Measurements from ENCODE around the gene CNIH3. TPM values are rescaled to one million over a fixed set of nuclear protein-coding genes. Genes with fewer than 3 reads are reported as not detected.

The CNIH3 gene
- total and polyA plus RNA-seq, 10 of the 15 experiments (the other 5 are each of a cell fraction or from before 2014, with no cell fraction given): 0.77 to 5.8 (median 1.8) TPM

GRCh38 chr1:224594851-224595250 lies 21.3 kb upstream of the CNIH3 start:
- no peak overlapping the region for H2AFZ ChIP-seq (ENCODE audit: control insufficient read depth, low read depth, low read length)
- in situ Hi-C loops (cut with MboI) (no loop called here), intact Hi-C loops (cut with micrococcal nuclease; ENCODE audit: unreplicated experiment) (no loop called here)
- ChIA-PET POLR2A (no interaction called here), RAD21 (ENCODE audit: unreplicated experiment) (no interaction called here), CTCF (interaction anchor here (0.6 kb wide), 1 partner anchor 79 kb away, joined by 5 read pairs; no protein-coding TSS in a partner anchor), SMC1A (ENCODE audit: uncharacterized antibody, unreplicated experiment) (no interaction called here)
- DNase-seq (ENCODE audit: low read depth, low spot score): no peak
- H3K79me2 ChIP-seq (ENCODE audit: control insufficient read depth, insufficient read depth, low read length): no peaks in the 10 kb centered on the region
- no peak overlapping the region for H3K4me3 ChIP-seq
- no peak overlapping the region for H3K9ac ChIP-seq (ENCODE audit: control insufficient read depth, insufficient read depth, low read length)
- no peaks in the 10 kb centered on the region for H3K4me1 ChIP-seq (ENCODE audit: control insufficient read depth, insufficient read depth, low read length)
- H3K4me2 ChIP-seq (ENCODE audit: control insufficient read depth, insufficient read depth): no peak overlapping the region
- FAIRE-seq: no peak
- H4K20me1 ChIP-seq (ENCODE audit: control insufficient read depth, insufficient read depth): no peaks in the 10 kb centered on the region
- no peak overlapping the region for H3K27ac ChIP-seq (ENCODE audit: control insufficient read depth, insufficient read depth)
- no peaks in the 10 kb centered on the region for H3K9me3 ChIP-seq (replicated peaks; ENCODE audit: control insufficient read depth, insufficient read depth, low read length)
- no peak for ATAC-seq
- no peaks in the 10 kb centered on the region for H3K27me3 ChIP-seq (replicated peaks in 1 of 2; ENCODE audit: control insufficient read depth in 2 of 2, insufficient read depth in 2 of 2, low read length in 1 of 2)
- H3K36me3 ChIP-seq (ENCODE audit: control insufficient read depth in 2 of 2, insufficient read depth in 2 of 2, low read length in 1 of 2): no peaks in the 10 kb centered on the region
- BruUV-seq (replicated peaks): no TSS peak
- TF ChIP-seq ZNF622 (IDR thresholded peaks at IDR 0.05): no peak
- no peak for TF ChIP-seq KLF5 (IDR thresholded peaks at IDR 0.05; ENCODE audit: partially characterized antibody)
- TF ChIP-seq PAX8 (IDR thresholded peaks at IDR 0.05): no peak
- TF ChIP-seq ZNF592 (IDR thresholded peaks at IDR 0.05): no peak
- no peak for TF ChIP-seq IKZF1 (conservative IDR thresholded peaks at IDR 0.05)
- TF ChIP-seq PRDM15 (CRISPR knock-in tag; IDR thresholded peaks at IDR 0.05): no peak
- no peak for TF ChIP-seq SUPT20H (IDR thresholded peaks at IDR 0.05; ENCODE audit: borderline replicate concordance, control insufficient read depth, low read depth, low read length)
- TF ChIP-seq FOS (IDR thresholded peaks at IDR 0.05; ENCODE audit: borderline replicate concordance, extremely low read depth, insufficient read length): no peak
- no peak for TF ChIP-seq JUND (IDR thresholded peaks at IDR 0.05; ENCODE audit: low read depth, low read length)
- TF ChIP-seq ATF2 (IDR thresholded peaks at IDR 0.05; ENCODE audit: low read length): no peak
- TF ChIP-seq SPI1 (IDR thresholded peaks at IDR 0.05; ENCODE audit: borderline replicate concordance, insufficient read depth, low read depth, low read length): no peak
- TF ChIP-seq ZNF24 (IDR thresholded peaks at IDR 0.05): no peak
- TF ChIP-seq CEBPZ (IDR thresholded peaks at IDR 0.05; ENCODE audit: low read depth, low read length): no peak

Data from GM12878 (cell line).